HEK293 (cell line): ENCODE data around the gene ARHGAP24.

Source experiments
- YY1 ChIP-seq: fragments of 450-650 bp; formaldehyde crosslinking; IDR thresholded peaks from 2 replicates; pipeline ENCODE4 v1.5.1; 2018; ENCODE audit warnings: missing biosample characterization, missing genetic modification characterization
- ZBTB1 ChIP-seq: fragments of 450-650 bp; formaldehyde crosslinking; IDR thresholded peaks from 2 replicates; pipeline ENCODE4 v1.5.1; 2016; ENCODE audit warnings: missing biosample characterization, missing genetic modification characterization
- ZNF121 ChIP-seq: fragments of 450-650 bp; formaldehyde crosslinking; IDR thresholded peaks from 2 replicates; pipeline ENCODE4 v1.5.1; 2016; ENCODE audit warnings: missing biosample characterization, missing genetic modification characterization
- ZNF132 ChIP-seq: fragments of 450-650 bp; formaldehyde crosslinking; IDR thresholded peaks from 2 replicates; pipeline ENCODE4 v1.5.1; 2017; ENCODE audit warnings: missing biosample characterization, missing genetic modification characterization, borderline replicate concordance
- ZNF274 ChIP-seq, 2 experiments: fragments of 200-500 bp in 1 of 2; fragments of 450-650 bp in 1 of 2; sonication (Bioruptor generic) in 1 of 2; formaldehyde crosslinking in 1 of 2; IDR thresholded peaks; 2 replicates each; pipeline versions ENCODE4 v1.5.1 to v1.6.1; 2014 to 2016; ENCODE audit warnings: borderline replicate concordance in 1 of 2, inconsistent platforms in 1 of 2, low read length in 1 of 2, missing biosample characterization in 1 of 2, missing genetic modification characterization in 1 of 2
- ZNF350 ChIP-seq: fragments of 450-650 bp; formaldehyde crosslinking; IDR thresholded peaks from 2 replicates; pipeline ENCODE4 v1.5.0; 2017; ENCODE audit warnings: missing biosample characterization, mild to moderate bottlenecking, missing genetic modification characterization
- ZNF621 ChIP-seq: fragments of 450-650 bp; formaldehyde crosslinking; IDR thresholded peaks from 2 replicates; pipeline ENCODE4 v1.5.1; 2017; ENCODE audit warnings: missing biosample characterization, missing genetic modification characterization
- TF ChIP-seq, protein P1 (sequence below): IDR thresholded peaks from 2 replicates; pipeline ENCODE4 v1.6.1; 2011; ENCODE audit warnings: mild to moderate bottlenecking, low read depth, low read length, borderline replicate concordance
- TF ChIP-seq, protein P2 (sequence below): fragments of 450-650 bp; formaldehyde crosslinking; IDR thresholded peaks from 2 replicates; pipeline ENCODE4 v1.5.1; 2016; ENCODE audit warnings: missing biosample characterization, missing genetic modification characterization
- TF ChIP-seq, protein P3 (sequence below): fragments of 450-650 bp; formaldehyde crosslinking; IDR thresholded peaks from 2 replicates; pipeline ENCODE4 v1.5.1; 2016; ENCODE audit warnings: missing biosample characterization, missing genetic modification characterization
- TF ChIP-seq, protein P4 (sequence below): sonication (generic); formaldehyde crosslinking; IDR thresholded peaks from 2 replicates; pipeline ENCODE4 v1.8.1; 2022; ENCODE audit warnings: mild to moderate bottlenecking, moderate library complexity, missing genetic modification reagents

DNA sequence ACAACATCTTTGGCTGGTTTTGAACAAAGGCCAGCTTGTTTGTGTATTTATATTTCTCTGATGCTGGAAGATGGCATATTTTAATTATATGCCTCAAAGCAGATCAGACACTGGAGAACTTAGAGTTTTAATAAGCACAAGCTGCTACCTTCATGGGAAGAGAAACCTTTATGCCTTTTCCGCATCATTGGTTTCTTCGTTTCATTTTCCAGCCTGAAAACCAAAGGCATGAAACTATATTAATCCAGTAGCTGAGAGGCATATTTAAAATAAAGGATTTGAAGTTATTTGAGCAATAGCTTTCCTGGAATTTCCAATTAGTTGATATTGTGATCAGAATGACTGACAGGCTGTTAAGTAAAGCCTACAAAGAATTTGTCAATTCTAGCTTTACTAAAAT, 141.0 kb downstream of the ARHGAP24 start:
- TF ChIP-seq, protein P1, sequence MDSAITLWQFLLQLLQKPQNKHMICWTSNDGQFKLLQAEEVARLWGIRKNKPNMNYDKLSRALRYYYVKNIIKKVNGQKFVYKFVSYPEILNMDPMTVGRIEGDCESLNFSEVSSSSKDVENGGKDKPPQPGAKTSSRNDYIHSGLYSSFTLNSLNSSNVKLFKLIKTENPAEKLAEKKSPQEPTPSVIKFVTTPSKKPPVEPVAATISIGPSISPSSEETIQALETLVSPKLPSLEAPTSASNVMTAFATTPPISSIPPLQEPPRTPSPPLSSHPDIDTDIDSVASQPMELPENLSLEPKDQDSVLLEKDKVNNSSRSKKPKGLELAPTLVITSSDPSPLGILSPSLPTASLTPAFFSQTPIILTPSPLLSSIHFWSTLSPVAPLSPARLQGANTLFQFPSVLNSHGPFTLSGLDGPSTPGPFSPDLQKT, result no peak
- TF ChIP-seq, protein P2, sequence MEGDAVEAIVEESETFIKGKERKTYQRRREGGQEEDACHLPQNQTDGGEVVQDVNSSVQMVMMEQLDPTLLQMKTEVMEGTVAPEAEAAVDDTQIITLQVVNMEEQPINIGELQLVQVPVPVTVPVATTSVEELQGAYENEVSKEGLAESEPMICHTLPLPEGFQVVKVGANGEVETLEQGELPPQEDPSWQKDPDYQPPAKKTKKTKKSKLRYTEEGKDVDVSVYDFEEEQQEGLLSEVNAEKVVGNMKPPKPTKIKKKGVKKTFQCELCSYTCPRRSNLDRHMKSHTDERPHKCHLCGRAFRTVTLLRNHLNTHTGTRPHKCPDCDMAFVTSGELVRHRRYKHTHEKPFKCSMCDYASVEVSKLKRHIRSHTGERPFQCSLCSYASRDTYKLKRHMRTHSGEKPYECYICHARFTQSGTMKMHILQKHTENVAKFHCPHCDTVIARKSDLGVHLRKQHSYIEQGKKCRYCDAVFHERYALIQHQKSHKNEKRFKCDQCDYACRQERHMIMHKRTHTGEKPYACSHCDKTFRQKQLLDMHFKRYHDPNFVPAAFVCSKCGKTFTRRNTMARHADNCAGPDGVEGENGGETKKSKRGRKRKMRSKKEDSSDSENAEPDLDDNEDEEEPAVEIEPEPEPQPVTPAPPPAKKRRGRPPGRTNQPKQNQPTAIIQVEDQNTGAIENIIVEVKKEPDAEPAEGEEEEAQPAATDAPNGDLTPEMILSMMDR (tag by site-specific recombination), result no peak
- TF ChIP-seq ZNF274 (IDR thresholded peaks at IDR 0.05; ENCODE audit: low read length) (no peak), ZNF274 (tag by site-specific recombination; IDR thresholded peaks at IDR 0.05; ENCODE audit: borderline replicate concordance) (no peak), ZNF350 (no peak), ZBTB1 (no peak), ZNF121 (tag by site-specific recombination) (no peak), ZNF621 (tag by site-specific recombination) (no peak), YY1 (tag by site-specific recombination) (no peak), ZNF132 (tag by site-specific recombination) (no peak)
- TF ChIP-seq, protein P3, sequence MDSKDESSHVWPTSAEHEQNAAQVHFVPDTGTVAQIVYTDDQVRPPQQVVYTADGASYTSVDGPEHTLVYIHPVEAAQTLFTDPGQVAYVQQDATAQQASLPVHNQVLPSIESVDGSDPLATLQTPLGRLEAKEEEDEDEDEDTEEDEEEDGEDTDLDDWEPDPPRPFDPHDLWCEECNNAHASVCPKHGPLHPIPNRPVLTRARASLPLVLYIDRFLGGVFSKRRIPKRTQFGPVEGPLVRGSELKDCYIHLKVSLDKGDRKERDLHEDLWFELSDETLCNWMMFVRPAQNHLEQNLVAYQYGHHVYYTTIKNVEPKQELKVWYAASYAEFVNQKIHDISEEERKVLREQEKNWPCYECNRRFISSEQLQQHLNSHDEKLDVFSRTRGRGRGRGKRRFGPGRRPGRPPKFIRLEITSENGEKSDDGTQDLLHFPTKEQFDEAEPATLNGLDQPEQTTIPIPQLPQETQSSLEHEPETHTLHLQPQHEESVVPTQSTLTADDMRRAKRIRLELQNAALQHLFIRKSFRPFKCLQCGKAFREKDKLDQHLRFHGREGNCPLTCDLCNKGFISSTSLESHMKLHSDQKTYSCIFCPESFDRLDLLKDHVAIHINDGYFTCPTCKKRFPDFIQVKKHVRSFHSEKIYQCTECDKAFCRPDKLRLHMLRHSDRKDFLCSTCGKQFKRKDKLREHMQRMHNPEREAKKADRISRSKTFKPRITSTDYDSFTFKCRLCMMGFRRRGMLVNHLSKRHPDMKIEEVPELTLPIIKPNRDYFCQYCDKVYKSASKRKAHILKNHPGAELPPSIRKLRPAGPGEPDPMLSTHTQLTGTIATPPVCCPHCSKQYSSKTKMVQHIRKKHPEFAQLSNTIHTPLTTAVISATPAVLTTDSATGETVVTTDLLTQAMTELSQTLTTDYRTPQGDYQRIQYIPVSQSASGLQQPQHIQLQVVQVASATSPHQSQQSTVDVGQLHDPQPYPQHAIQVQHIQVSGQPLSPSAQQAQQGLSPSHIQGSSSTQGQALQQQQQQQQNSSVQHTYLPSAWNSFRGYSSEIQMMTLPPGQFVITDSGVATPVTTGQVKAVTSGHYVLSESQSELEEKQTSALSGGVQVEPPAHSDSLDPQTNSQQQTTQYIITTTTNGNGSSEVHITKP (tag by site-specific recombination), result no peak
- TF ChIP-seq, protein P4, sequence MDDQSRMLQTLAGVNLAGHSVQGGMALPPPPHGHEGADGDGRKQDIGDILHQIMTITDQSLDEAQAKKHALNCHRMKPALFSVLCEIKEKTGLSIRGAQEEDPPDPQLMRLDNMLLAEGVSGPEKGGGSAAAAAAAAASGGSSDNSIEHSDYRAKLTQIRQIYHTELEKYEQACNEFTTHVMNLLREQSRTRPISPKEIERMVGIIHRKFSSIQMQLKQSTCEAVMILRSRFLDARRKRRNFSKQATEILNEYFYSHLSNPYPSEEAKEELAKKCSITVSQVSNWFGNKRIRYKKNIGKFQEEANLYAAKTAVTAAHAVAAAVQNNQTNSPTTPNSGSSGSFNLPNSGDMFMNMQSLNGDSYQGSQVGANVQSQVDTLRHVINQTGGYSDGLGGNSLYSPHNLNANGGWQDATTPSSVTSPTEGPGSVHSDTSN (CRISPR knock-in tag), result no peak
